Large intestine (tissue), 3 donors: ENCODE data around the gene ADD3. TPM values are rescaled to one million over a fixed set of nuclear protein-coding genes. Genes with fewer than 3 reads are reported as not detected.

Experiments
- DNase-seq, 2 donors: peaks; one replicate each; pipeline versions ENCODE4 v3.0.0 to v3.0.0-alpha.2; 2013
- H3K27ac ChIP-seq: one replicate; pipeline ENCODE4 v1.5.1; 2013; ENCODE audit warnings: low read length
- H3K27me3 ChIP-seq: 2 replicates; pipeline ENCODE4 v1.6.1; 2013; ENCODE audit warnings: low read length; ENCODE audit not compliant: control insufficient read depth, insufficient read depth
- H3K36me3 ChIP-seq: 2 replicates; pipeline ENCODE4 v1.6.1; 2013; ENCODE audit warnings: low read length; ENCODE audit not compliant: control insufficient read depth, insufficient read depth
- H3K4me1 ChIP-seq: one replicate; pipeline ENCODE4 v1.6.1; 2013; ENCODE audit warnings: low read length; ENCODE audit not compliant: control insufficient read depth, insufficient read depth
- H3K4me3 ChIP-seq: one replicate; pipeline ENCODE4 v1.5.1; 2013; ENCODE audit warnings: low read length
- H3K9me3 ChIP-seq: one replicate; pipeline ENCODE4 v1.6.1; 2013; ENCODE audit warnings: mild to moderate bottlenecking, low read depth, low read length, moderate library complexity; ENCODE audit not compliant: control insufficient read depth
- WGBS: methylation state at CpG from one replicate; pipeline ENCODE4 v1.1.5; 2013; ENCODE audit warnings: low lambda C conversion rate; ENCODE audit not compliant: insufficient coverage; 5-methylcytosine and 5-hydroxymethylcytosine counted together
- polyA plus RNA-seq: library from polyadenylated mRNA; unstranded; fragments of 120-200 nt; gene quantifications from one replicate; pipeline ENCODE4 v1.2.1, GENCODE V29; 2013

Gene ADD3
- polyA plus RNA-seq, 1 donor: 418 TPM

- WGBS: no CpG with 5 or more reads among the region's 4 CpGs
- DNase-seq: no peak
- H3K27me3 ChIP-seq: no peaks in the 10 kb centered on the region
- H3K27ac ChIP-seq: no peak overlapping the region
- H3K4me1 ChIP-seq: peaks cover 7% of the 10 kb centered on the region
- no peaks in the 10 kb centered on the region for H3K36me3 ChIP-seq
- no peak overlapping the region for H3K4me3 ChIP-seq
- no peaks in the 10 kb centered on the region for H3K9me3 ChIP-seq
These were observed 152.3 kb downstream of the ADD3 start for GRCh38 chr10:110160081-110160480.

GRCh38 chr10:110160522-110160921 lies 152.7 kb downstream of the ADD3 start:
- no peak overlapping the region for H3K4me3 ChIP-seq
- no peaks in the 10 kb centered on the region for H3K36me3 ChIP-seq
- H3K27me3 ChIP-seq: no peaks in the 10 kb centered on the region
- H3K27ac ChIP-seq: no peak overlapping the region
- H3K4me1 ChIP-seq: peaks cover 7% of the 10 kb centered on the region
- no peak for DNase-seq
- H3K9me3 ChIP-seq: no peaks in the 10 kb centered on the region

GRCh38 chr10:110162741-110163145 lies 155.0 kb downstream of the ADD3 start:
- H3K36me3 ChIP-seq: no peaks in the 10 kb centered on the region
- H3K27ac ChIP-seq: no peak overlapping the region
- no peak overlapping the region for H3K4me3 ChIP-seq
- no peak for DNase-seq
- no peaks in the 10 kb centered on the region for H3K9me3 ChIP-seq
- no CpG with 5 or more reads among the region's 6 CpGs for WGBS
- H3K27me3 ChIP-seq: peaks cover 2% of the 10 kb centered on the region
- H3K4me1 ChIP-seq: peaks cover 14% of the 10 kb centered on the region

- H3K4me1 ChIP-seq: peaks cover 14% of the 10 kb centered on the region
- H3K27me3 ChIP-seq: peaks cover 2% of the 10 kb centered on the region
- H3K9me3 ChIP-seq: no peaks in the 10 kb centered on the region
- WGBS: no CpG with 5 or more reads among the region's 5 CpGs
- no peak overlapping the region for H3K4me3 ChIP-seq
- no peaks in the 10 kb centered on the region for H3K36me3 ChIP-seq
- H3K27ac ChIP-seq: no peak overlapping the region
- DNase-seq: peak in 1 of 2 donors; percentile 35
These were observed 155.5 kb downstream of the ADD3 start for GRCh38 chr10:110163192-110163773.

GRCh38 chr10:110163841-110164240 lies 156.1 kb downstream of the ADD3 start:
- no peaks in the 10 kb centered on the region for H3K9me3 ChIP-seq
- no peak for DNase-seq
- H3K36me3 ChIP-seq: no peaks in the 10 kb centered on the region
- H3K27ac ChIP-seq: no peak overlapping the region
- no CpG with 5 or more reads among the region's 4 CpGs for WGBS
- H3K27me3 ChIP-seq: peaks cover 5% of the 10 kb centered on the region
- peaks cover 20% of the 10 kb centered on the region for H3K4me1 ChIP-seq
- H3K4me3 ChIP-seq: no peak overlapping the region

- H3K4me1 ChIP-seq: peaks cover 32% of the 10 kb centered on the region
- WGBS: no CpG with 5 or more reads among the region's 6 CpGs
- no peak overlapping the region for H3K4me3 ChIP-seq
- peaks cover 5% of the 10 kb centered on the region for H3K27me3 ChIP-seq
- H3K27ac ChIP-seq: no peak overlapping the region
- no peaks in the 10 kb centered on the region for H3K9me3 ChIP-seq
- DNase-seq: no peak
- H3K36me3 ChIP-seq: no peaks in the 10 kb centered on the region
These were observed 157.5 kb downstream of the ADD3 start for GRCh38 chr10:110165239-110165638.

GRCh38 chr10:110167149-110167548 lies 159.4 kb downstream of the ADD3 start:
- WGBS: no CpG with 5 or more reads among the region's 7 CpGs
- H3K27me3 ChIP-seq: peaks cover 5% of the 10 kb centered on the region
- no peak overlapping the region for H3K27ac ChIP-seq

GRCh38 chr10:110168601-110169481 lies 161.1 kb downstream of the ADD3 start:
- Histone ChIP-seq H3K9me3 (no peaks in the 10 kb centered on the region), H3K36me3 (no peaks in the 10 kb centered on the region), H3K27me3 (peaks cover 5% of the 10 kb centered on the region), H3K27ac (no peak overlapping the region), H3K4me1 (peaks cover 30% of the 10 kb centered on the region), H3K4me3 (no peak overlapping the region)
- WGBS: no CpG with 5 or more reads among the region's 10 CpGs
- peak; percentile 77 to 84 for DNase-seq

More at GRCh38 chr10:110167149-110167548, 159.4 kb downstream of the ADD3 start:
- Histone ChIP-seq H3K4me3 (no peak overlapping the region), H3K4me1 (peaks cover 33% of the 10 kb centered on the region), H3K36me3 (no peaks in the 10 kb centered on the region), H3K9me3 (no peaks in the 10 kb centered on the region)
- no peak for DNase-seq

- Histone ChIP-seq H3K4me3 (no peak overlapping the region), H3K27me3 (peaks cover 5% of the 10 kb centered on the region), H3K27ac (no peak overlapping the region), H3K9me3 (no peaks in the 10 kb centered on the region), H3K36me3 (no peaks in the 10 kb centered on the region), H3K4me1 (peaks cover 26% of the 10 kb centered on the region)
- whole genome bisulfite sequencing: no CpG with 5 or more reads among the region's 1 CpG
- no peak for DNase-seq
These were observed 161.8 kb downstream of the ADD3 start for GRCh38 chr10:110169586-110169985.

GRCh38 chr10:110170142-110170971 lies 162.6 kb downstream of the ADD3 start:
- H3K27me3 ChIP-seq: peaks cover 5% of the 10 kb centered on the region
- H3K9me3 ChIP-seq: no peaks in the 10 kb centered on the region
- H3K27ac ChIP-seq: no peak overlapping the region
- H3K4me3 ChIP-seq: no peak overlapping the region
- DNase-seq: peak in 1 of 2 donors; percentile 23
- no peaks in the 10 kb centered on the region for H3K36me3 ChIP-seq
- H3K4me1 ChIP-seq: peaks cover 30% of the 10 kb centered on the region
- 20% methylated on average over 1 of the region's 13 CpGs for WGBS
